Activated T-cell treated with anti-CD3 and anti-CD28 coated beads, Interleukin-2, amount 50 U/mL, for 24 hours (primary cell): Measurements from ENCODE around the gene MUC2.

Experiments used
- DNase-seq: peaks from one replicate; pipeline ENCODE4 v3.0.0-alpha.2; 2020
- H3K27ac Mint-ChIP-seq: 2 replicates; pipeline ENCODE4 v1.8.0; 2020; ENCODE audit warnings: mild to moderate bottlenecking, mixed read lengths
- H3K27me3 Mint-ChIP-seq: 2 replicates; pipeline ENCODE4 v1.8.0; 2020; ENCODE audit warnings: mixed read lengths
- H3K36me3 Mint-ChIP-seq: 2 replicates; pipeline ENCODE4 v1.8.0; 2020; ENCODE audit warnings: low read depth, mixed read lengths
- H3K4me1 Mint-ChIP-seq: 2 replicates; pipeline ENCODE4 v1.8.0; 2020; ENCODE audit warnings: low read depth, mixed read lengths
- H3K4me3 Mint-ChIP-seq: 2 replicates; pipeline ENCODE4 v1.8.0; 2020; ENCODE audit warnings: mild to moderate bottlenecking, moderate library complexity, mixed read lengths
- H3K9me3 Mint-ChIP-seq: 2 replicates; pipeline ENCODE4 v1.8.0; 2020; ENCODE audit warnings: mixed read lengths

The MUC2 gene

GRCh38 chr11:1091332-1092083, 16.8 kb downstream of the MUC2 start:
- DNase-seq: no peak
- no peaks in the 10 kb centered on the region for H3K4me1 Mint-ChIP-seq
- peaks cover 8% of the 10 kb centered on the region for H3K9me3 Mint-ChIP-seq
- H3K36me3 Mint-ChIP-seq: no peaks in the 10 kb centered on the region
- H3K27ac Mint-ChIP-seq: no peak overlapping the region
- no peaks in the 10 kb centered on the region for H3K27me3 Mint-ChIP-seq
- no peak overlapping the region for H3K4me3 Mint-ChIP-seq

DNA sequence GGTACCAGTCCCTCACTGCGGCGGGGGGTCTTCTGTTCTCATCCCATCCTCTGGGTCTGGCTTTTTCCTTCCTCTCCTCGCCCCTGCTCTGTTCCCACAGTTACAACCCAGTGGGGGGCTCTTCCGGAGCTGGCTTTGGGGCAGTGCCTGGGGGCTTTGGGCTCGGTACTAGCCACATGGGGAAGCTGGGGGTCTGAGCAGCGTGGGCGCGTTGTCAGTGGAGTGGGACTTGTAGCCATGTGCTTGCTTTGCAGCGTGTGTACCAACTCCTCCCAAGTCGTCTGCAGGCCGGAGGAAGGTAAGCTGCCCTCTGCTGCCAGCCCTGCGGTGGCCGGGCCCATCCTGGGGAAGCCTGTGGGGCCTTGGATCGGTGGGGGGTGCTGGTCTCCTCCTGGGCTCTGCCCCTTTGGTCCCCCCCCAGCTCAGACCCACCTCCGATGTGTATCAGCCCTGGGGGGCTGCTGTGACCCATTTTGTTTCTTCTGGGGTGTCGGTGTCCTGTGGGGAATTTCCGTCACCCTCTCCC, 17.5 kb downstream of the MUC2 start:
- Mint-ChIP-seq H3K27ac (no peak overlapping the region), H3K27me3 (no peaks in the 10 kb centered on the region), H3K4me1 (no peaks in the 10 kb centered on the region), H3K4me3 (no peak overlapping the region), H3K9me3 (peaks cover 8% of the 10 kb centered on the region), H3K36me3 (no peaks in the 10 kb centered on the region)
- DNase-seq: no peak

- Mint-ChIP-seq H3K27me3 (no peaks in the 10 kb centered on the region), H3K4me3 (no peak overlapping the region), H3K27ac (no peak overlapping the region), H3K36me3 (no peaks in the 10 kb centered on the region), H3K9me3 (peaks cover 8% of the 10 kb centered on the region), H3K4me1 (no peaks in the 10 kb centered on the region)
- DNase-seq: no peak
Observed at GRCh38 chr11:1092919-1093318, 18.2 kb downstream of the MUC2 start.

DNA sequence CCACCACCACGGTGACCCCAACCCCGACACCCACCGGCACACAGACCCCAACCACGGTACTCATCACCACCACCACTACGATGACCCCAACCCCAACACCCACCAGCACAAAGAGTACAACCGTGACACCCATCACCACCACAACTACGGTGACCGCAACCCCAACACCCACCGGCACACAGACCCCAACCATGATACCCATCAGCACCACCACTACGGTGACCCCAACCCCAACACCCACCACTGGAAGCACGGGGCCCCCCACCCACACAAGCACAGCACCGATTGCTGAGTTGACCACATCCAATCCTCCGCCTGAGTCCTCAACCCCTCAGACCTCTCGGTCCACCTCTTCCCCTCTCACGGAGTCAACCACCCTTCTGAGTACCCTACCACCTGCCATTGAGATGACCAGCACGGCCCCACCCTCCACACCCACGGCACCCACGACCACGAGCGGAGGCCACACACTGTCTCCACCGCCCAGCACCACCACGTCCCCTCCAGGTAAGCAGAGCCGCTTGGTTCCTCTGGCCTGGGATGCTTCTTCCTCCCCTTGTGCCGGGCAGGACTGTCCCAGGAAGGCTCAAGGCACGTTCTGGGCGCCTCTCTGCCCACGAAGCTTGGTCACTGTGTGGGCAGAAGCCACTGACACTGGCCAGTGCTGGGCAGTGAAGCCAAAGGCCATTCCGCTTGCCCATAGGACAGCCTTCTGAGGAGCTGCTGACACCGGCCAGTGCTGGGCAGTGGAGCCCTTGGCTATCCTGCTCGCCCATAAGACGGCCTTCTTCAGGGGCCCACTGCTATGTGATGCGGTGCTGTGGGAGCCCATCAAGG, 25.1 kb downstream of the MUC2 start:
- H3K27ac Mint-ChIP-seq: no peak overlapping the region
- no peak overlapping the region for H3K4me3 Mint-ChIP-seq
- no peak for DNase-seq
- H3K36me3 Mint-ChIP-seq: no peaks in the 10 kb centered on the region
- no peaks in the 10 kb centered on the region for H3K9me3 Mint-ChIP-seq
- H3K4me1 Mint-ChIP-seq: no peaks in the 10 kb centered on the region
- no peaks in the 10 kb centered on the region for H3K27me3 Mint-ChIP-seq

DNA sequence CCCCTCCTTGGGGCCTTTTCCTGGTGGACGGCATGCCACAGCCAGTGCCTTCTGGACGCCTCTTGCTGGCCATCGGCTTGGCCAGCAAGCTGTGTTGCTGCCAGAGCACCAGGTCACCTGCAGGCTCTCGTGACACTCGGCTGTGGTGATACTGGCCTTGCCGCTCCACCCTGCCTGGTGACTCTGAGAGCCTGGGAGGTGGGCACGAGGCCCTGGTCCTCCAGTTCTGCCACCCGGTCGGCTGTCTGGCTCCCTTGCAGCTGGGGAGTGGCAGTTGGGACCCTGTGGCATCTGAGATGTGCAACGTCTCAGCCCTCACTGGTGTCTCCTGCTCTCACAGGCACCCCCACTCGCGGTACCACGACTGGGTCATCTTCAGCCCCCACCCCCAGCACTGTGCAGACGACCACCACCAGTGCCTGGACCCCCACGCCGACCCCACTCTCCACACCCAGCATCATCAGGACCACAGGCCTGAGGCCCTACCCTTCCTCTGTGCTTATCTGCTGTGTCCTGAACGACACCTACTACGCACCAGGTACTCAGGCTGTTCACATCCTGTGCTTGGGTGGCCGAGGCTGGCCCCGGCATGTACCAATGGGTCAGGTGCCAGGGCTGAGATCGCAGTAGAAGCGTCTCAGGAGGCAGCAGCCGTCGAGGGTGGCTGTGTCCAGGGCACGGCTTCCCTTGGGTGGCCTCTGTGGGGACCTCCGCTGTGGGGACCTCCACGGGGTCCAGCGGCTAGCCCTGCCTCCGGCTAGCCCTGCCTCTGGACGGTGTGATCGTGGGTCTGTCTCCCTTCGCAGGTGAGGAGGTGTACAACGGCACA, 26.0 kb downstream of the MUC2 start:
- H3K27me3 Mint-ChIP-seq: no peaks in the 10 kb centered on the region
- no peak overlapping the region for H3K27ac Mint-ChIP-seq
- no peaks in the 10 kb centered on the region for H3K4me1 Mint-ChIP-seq
- no peaks in the 10 kb centered on the region for H3K9me3 Mint-ChIP-seq
- H3K4me3 Mint-ChIP-seq: no peak overlapping the region
- no peaks in the 10 kb centered on the region for H3K36me3 Mint-ChIP-seq
- no peak for DNase-seq

DNA sequence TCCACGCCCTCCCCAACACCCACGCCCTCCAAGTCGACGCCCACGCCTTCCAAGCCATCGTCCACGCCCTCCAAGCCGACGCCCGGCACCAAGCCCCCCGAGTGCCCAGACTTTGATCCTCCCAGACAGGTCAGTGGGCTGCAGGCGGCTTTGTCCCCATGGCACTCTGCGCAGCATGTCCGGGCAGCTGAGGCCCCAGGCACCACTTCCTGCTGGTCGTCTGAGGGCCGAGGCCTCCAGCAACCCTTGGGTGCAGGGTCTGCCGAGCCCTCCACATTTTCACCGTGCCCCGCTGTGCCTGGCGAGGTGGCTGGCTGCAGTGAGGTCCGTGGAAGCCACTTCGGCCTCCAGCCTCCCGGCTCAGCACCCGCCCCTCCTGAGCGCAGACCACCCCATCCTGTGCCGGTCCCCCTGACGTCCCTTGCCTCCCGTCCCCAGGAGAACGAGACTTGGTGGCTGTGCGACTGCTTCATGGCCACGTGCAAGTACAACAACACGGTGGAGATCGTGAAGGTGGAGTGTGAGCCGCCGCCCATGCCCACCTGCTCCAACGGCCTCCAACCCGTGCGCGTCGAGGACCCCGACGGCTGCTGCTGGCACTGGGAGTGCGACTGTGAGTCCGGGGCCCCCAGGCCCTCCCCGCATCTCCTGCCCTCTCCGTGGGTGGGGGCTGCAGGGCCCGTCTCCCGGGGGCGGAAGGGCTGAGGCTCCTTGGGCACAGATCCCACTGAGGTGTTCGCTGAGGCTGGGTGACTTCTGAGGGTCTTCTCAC, 26.8 kb downstream of the MUC2 start:
- no peaks in the 10 kb centered on the region for H3K27me3 Mint-ChIP-seq
- DNase-seq: no peak
- H3K27ac Mint-ChIP-seq: no peak overlapping the region
- H3K36me3 Mint-ChIP-seq: no peaks in the 10 kb centered on the region
- H3K4me3 Mint-ChIP-seq: no peak overlapping the region
- no peaks in the 10 kb centered on the region for H3K4me1 Mint-ChIP-seq
- H3K9me3 Mint-ChIP-seq: no peaks in the 10 kb centered on the region

GRCh38 chr11:1102221-1102971, 27.7 kb downstream of the MUC2 start:
- no peaks in the 10 kb centered on the region for H3K27me3 Mint-ChIP-seq
- no peak overlapping the region for H3K27ac Mint-ChIP-seq
- H3K36me3 Mint-ChIP-seq: no peaks in the 10 kb centered on the region
- H3K4me3 Mint-ChIP-seq: no peak overlapping the region
- H3K4me1 Mint-ChIP-seq: no peaks in the 10 kb centered on the region
- no peaks in the 10 kb centered on the region for H3K9me3 Mint-ChIP-seq
- no peak for DNase-seq

DNA sequence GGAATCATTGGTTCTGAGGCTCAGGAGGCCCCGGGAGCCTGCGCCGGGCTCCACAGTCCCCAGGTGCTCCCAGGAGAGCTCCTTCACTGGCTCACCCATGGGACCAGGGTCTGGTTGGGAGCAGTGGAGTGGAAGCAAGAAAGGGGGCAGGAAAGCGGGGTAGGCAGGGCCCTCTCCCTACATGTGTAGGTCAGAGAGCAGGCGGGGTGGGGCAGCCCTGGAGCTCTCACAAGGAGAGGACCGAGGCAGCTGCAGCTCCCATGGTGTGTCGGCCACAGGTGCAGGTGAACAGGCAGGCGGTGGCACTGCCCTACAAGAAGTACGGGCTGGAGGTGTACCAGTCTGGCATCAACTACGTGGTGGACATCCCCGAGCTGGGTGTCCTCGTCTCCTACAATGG, 28.3 kb downstream of the MUC2 start:
- Mint-ChIP-seq H3K27ac (no peak overlapping the region), H3K4me3 (no peak overlapping the region), H3K4me1 (no peaks in the 10 kb centered on the region), H3K9me3 (no peaks in the 10 kb centered on the region), H3K27me3 (no peaks in the 10 kb centered on the region), H3K36me3 (no peaks in the 10 kb centered on the region)
- no peak for DNase-seq

GRCh38 chr11:1103401-1104360, 29.0 kb downstream of the MUC2 start:
- DNase-seq: no peak
- H3K36me3 Mint-ChIP-seq: no peaks in the 10 kb centered on the region
- no peak overlapping the region for H3K4me3 Mint-ChIP-seq
- H3K4me1 Mint-ChIP-seq: no peaks in the 10 kb centered on the region
- H3K27ac Mint-ChIP-seq: no peak overlapping the region
- no peaks in the 10 kb centered on the region for H3K9me3 Mint-ChIP-seq
- H3K27me3 Mint-ChIP-seq: no peaks in the 10 kb centered on the region

- Mint-ChIP-seq H3K4me3 (no peak overlapping the region), H3K36me3 (no peaks in the 10 kb centered on the region), H3K9me3 (no peaks in the 10 kb centered on the region), H3K4me1 (no peaks in the 10 kb centered on the region), H3K27me3 (no peaks in the 10 kb centered on the region), H3K27ac (no peak overlapping the region)
- DNase-seq: no peak
Observed at GRCh38 chr11:1104411-1105182, 29.9 kb downstream of the MUC2 start.

DNA sequence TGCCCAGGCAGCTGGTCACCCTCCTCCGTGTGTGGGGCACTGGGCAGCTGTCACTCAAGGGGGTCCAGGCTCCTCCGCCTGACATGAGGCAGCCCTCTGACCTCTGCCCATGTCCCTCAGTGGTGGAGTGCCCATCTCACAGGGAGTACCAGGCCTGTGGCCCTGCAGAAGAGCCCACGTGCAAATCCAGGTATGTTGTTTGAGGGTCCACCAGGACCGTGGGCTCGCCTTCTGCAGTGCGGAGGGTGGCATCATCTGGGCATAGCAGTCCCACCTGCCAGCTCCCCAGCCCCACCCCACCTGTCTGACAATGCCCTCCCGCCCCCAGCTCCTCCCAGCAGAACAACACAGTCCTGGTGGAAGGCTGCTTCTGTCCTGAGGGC, 30.5 kb downstream of the MUC2 start:
- no peaks in the 10 kb centered on the region for H3K36me3 Mint-ChIP-seq
- no peaks in the 10 kb centered on the region for H3K4me1 Mint-ChIP-seq
- no peaks in the 10 kb centered on the region for H3K27me3 Mint-ChIP-seq
- no peak overlapping the region for H3K4me3 Mint-ChIP-seq
- H3K9me3 Mint-ChIP-seq: no peaks in the 10 kb centered on the region
- H3K27ac Mint-ChIP-seq: no peak overlapping the region
- DNase-seq: no peak

GRCh38 chr11:1106387-1106786, 31.7 kb downstream of the MUC2 start:
- no peaks in the 10 kb centered on the region for H3K27me3 Mint-ChIP-seq
- no peak overlapping the region for H3K27ac Mint-ChIP-seq
- no peak overlapping the region for H3K4me3 Mint-ChIP-seq
- H3K36me3 Mint-ChIP-seq: no peaks in the 10 kb centered on the region
- DNase-seq: no peak
- no peaks in the 10 kb centered on the region for H3K4me1 Mint-ChIP-seq
- H3K9me3 Mint-ChIP-seq: no peaks in the 10 kb centered on the region
